Measurements from ENCODE around the gene PARVG. TPM values are rescaled to one million over a fixed set of nuclear protein-coding genes. Genes with fewer than 3 reads are reported as not detected.

PARVG gene
- polyA plus RNA-seq, 1 donor (not counting 4 experiments of a cell fraction or from before 2014, with no cell fraction given), result not detected

- TF ChIP-seq EZH2 (IDR thresholded peaks at IDR 0.05; ENCODE audit: low read length) (no peak), CTCF (optimal IDR thresholded peaks at IDR 0.05 in 1 of 3, IDR thresholded peaks at IDR 0.05 in 1 of 3, conservative IDR thresholded peaks at IDR 0.05 in 1 of 3; ENCODE audit: extremely low read depth in 1 of 3, insufficient read depth in 2 of 3, low read length in 3 of 3) (no peak)
- H3K9me3 ChIP-seq (ENCODE audit: control insufficient read depth, low read depth, low read length), result peaks cover 5% of the 10 kb centered on the region
- H3K4me3 ChIP-seq (ENCODE audit: control insufficient read depth in 2 of 3, extremely low read depth in 1 of 3, insufficient read depth in 2 of 3, low read depth in 1 of 3, low read length in 3 of 3), result no peak overlapping the region
- no peaks in the 10 kb centered on the region for H3K9me1 ChIP-seq (ENCODE audit: control insufficient read depth, extremely low read depth, insufficient read depth, low read length)
- FAIRE-seq (no peak), DNase-seq (ENCODE audit: low read depth, low spot score) (no peak)
- H3K27me3 ChIP-seq (ENCODE audit: control insufficient read depth, extremely low read depth, insufficient read depth, low read length), result no peaks in the 10 kb centered on the region
- H2AFZ ChIP-seq (ENCODE audit: control insufficient read depth, low read length), result no peak overlapping the region
- no peaks in the 10 kb centered on the region for H3K36me3 ChIP-seq (ENCODE audit: control insufficient read depth in 2 of 2, extremely low read depth in 1 of 2, insufficient read depth in 2 of 2, low read length in 2 of 2)
- no peaks in the 10 kb centered on the region for H4K20me1 ChIP-seq (ENCODE audit: control insufficient read depth, extremely low read depth, insufficient read depth, low read length)
- H3K27ac ChIP-seq (ENCODE audit: control insufficient read depth, insufficient read depth, low read length), result no peak overlapping the region
- H3K9ac ChIP-seq (ENCODE audit: control insufficient read depth, extremely low read depth, insufficient read depth, low read length), result no peak overlapping the region
- no peak overlapping the region for H3K4me2 ChIP-seq (ENCODE audit: control insufficient read depth, extremely low read depth, insufficient read depth, low read depth, low read length)
- dilution Hi-C loops (cut with MboI; ENCODE audit: extremely low pct_ligation_motif_present, low sequenced_read_pairs), result no loop called here
- no peaks in the 10 kb centered on the region for H3K79me2 ChIP-seq (ENCODE audit: control insufficient read depth, insufficient read depth, low read length)
- no peaks in the 10 kb centered on the region for H3K4me1 ChIP-seq (ENCODE audit: control insufficient read depth, extremely low read depth, insufficient read depth, low read length)
These were observed 43.3 kb upstream of the PARVG start for GRCh38 chr22:44137415-44137814.

- Histone ChIP-seq H2AFZ (ENCODE audit: control insufficient read depth, low read length) (no peak overlapping the region), H3K4me2 (ENCODE audit: control insufficient read depth, extremely low read depth, insufficient read depth, low read depth, low read length) (no peak overlapping the region), H3K27ac (ENCODE audit: control insufficient read depth, insufficient read depth, low read length) (no peak overlapping the region), H3K9me1 (ENCODE audit: control insufficient read depth, extremely low read depth, insufficient read depth, low read length) (no peaks in the 10 kb centered on the region), H3K27me3 (ENCODE audit: control insufficient read depth, extremely low read depth, insufficient read depth, low read length) (peaks cover 6% of the 10 kb centered on the region), H4K20me1 (ENCODE audit: control insufficient read depth, extremely low read depth, insufficient read depth, low read length) (no peaks in the 10 kb centered on the region), H3K4me1 (ENCODE audit: control insufficient read depth, extremely low read depth, insufficient read depth, low read length) (no peaks in the 10 kb centered on the region), H3K36me3 (ENCODE audit: control insufficient read depth in 2 of 2, extremely low read depth in 1 of 2, insufficient read depth in 2 of 2, low read length in 2 of 2) (no peaks in the 10 kb centered on the region), H3K9ac (ENCODE audit: control insufficient read depth, extremely low read depth, insufficient read depth, low read length) (no peak overlapping the region), H3K4me3 (ENCODE audit: control insufficient read depth in 2 of 3, extremely low read depth in 1 of 3, insufficient read depth in 2 of 3, low read depth in 1 of 3, low read length in 3 of 3) (no peak overlapping the region), H3K9me3 (ENCODE audit: control insufficient read depth, low read depth, low read length) (peaks cover 5% of the 10 kb centered on the region), H3K79me2 (ENCODE audit: control insufficient read depth, insufficient read depth, low read length) (no peaks in the 10 kb centered on the region)
- DNase-seq (ENCODE audit: low read depth, low spot score) (no peak), FAIRE-seq (no peak)
- no peak for TF ChIP-seq EZH2 (IDR thresholded peaks at IDR 0.05; ENCODE audit: low read length)
- TF ChIP-seq CTCF (optimal IDR thresholded peaks at IDR 0.05 in 1 of 3, IDR thresholded peaks at IDR 0.05 in 1 of 3, conservative IDR thresholded peaks at IDR 0.05 in 1 of 3; ENCODE audit: extremely low read depth in 1 of 3, insufficient read depth in 2 of 3, low read length in 3 of 3), result no peak
- dilution Hi-C loops (cut with MboI; ENCODE audit: extremely low pct_ligation_motif_present, low sequenced_read_pairs), result no loop called here
These were observed 41.0 kb upstream of the PARVG start for GRCh38 chr22:44139773-44140172.

Measured in keratinocyte (primary cell).